T-cell (primary cell): ENCODE measurements around the gene HSDL1. TPM values are rescaled to one million over a fixed set of nuclear protein-coding genes. Genes with fewer than 3 reads are reported as not detected.

Source experiments
- ATAC-seq, 4 experiments: fragments of 200-7000 bp in 3 of 4; fragments of 150-1000 bp in 1 of 4; cut with Tn5 transposase; replicated peaks in 1 of 4; 1 replicate in 3 of 4; 2 replicates in 1 of 4; pipeline ENCODE4 v1.10.0; 2021; ENCODE audit warnings: moderate library complexity in 3 of 4, mild to moderate bottlenecking in 2 of 4, moderate number of reproducible peaks in 1 of 4
- CTCF ChIA-PET, 2 donors: fragments of 300-600 bp; sonication (Branson Sonifier 250); formaldehyde crosslinking; loops; one replicate each; lab custom pipeline; 2022; ENCODE audit warnings: antibody characterized with exemption in 2 of 2; lab: Charles Lee
- POLR2A ChIA-PET, 2 donors: fragments of 300-600 bp; sonication (Branson Sonifier 250); formaldehyde crosslinking; loops; one replicate each; lab custom pipeline; 2022; ENCODE audit warnings: antibody characterized with exemption in 2 of 2; lab: Charles Lee
- DNase-seq, 35 experiments: peaks; one replicate each; pipeline versions ENCODE4 v3.0.0 to v3.0.0-alpha.2; 2013 to 2023
- H3K27ac ChIP-seq: one replicate; pipeline ENCODE4 v1.5.1; 2013; ENCODE audit warnings: low read length
- H3K27me3 ChIP-seq, 2 experiments: replicated peaks in 1 of 2; 1 replicate in 1 of 2; 2 replicates in 1 of 2; pipeline versions ENCODE4 v1.6.1 to v1.7.0; 2013; ENCODE audit warnings: low read length in 1 of 2, mixed read lengths in 1 of 2; ENCODE audit not compliant: control insufficient read depth in 2 of 2, insufficient read depth in 2 of 2; ENCODE audit errors: extremely low read depth in 1 of 2
- H3K36me3 ChIP-seq, 2 donors: 1 replicate in 1 of 2; 2 replicates in 1 of 2; pipeline versions ENCODE4 v1.6.1 to v1.7.0; 2013; ENCODE audit warnings: low read length in 1 of 2; ENCODE audit not compliant: control insufficient read depth in 2 of 2, insufficient read depth in 1 of 2; ENCODE audit errors: extremely low read depth in 1 of 2
- H3K4me1 ChIP-seq, 2 experiments: 1 replicate in 1 of 2; 2 replicates in 1 of 2; pipeline versions ENCODE4 v1.6.1 to v1.7.0; 2013; ENCODE audit warnings: low read length in 2 of 2, mixed read lengths in 1 of 2; ENCODE audit not compliant: insufficient read depth in 2 of 2, control insufficient read depth in 1 of 2; ENCODE audit errors: extremely low read depth in 1 of 2
- H3K4me3 ChIP-seq, 2 donors: 1 replicate in 1 of 2; 2 replicates in 1 of 2; pipeline versions ENCODE4 v1.5.1 to v1.7.0; 2013; ENCODE audit warnings: mild to moderate bottlenecking in 2 of 2, low read length in 1 of 2, moderate library complexity in 1 of 2; ENCODE audit not compliant: control insufficient read depth in 1 of 2; ENCODE audit errors: extremely low read depth in 1 of 2
- H3K9me3 ChIP-seq: 2 replicates; pipeline ENCODE4 v1.7.0; 2013
- H3K27ac Mint-ChIP-seq, 2 donors: one replicate each; pipeline ENCODE4 v1.8.0; 2020 to 2021; ENCODE audit warnings: mild to moderate bottlenecking in 2 of 2, mixed read lengths in 2 of 2
- H3K27me3 Mint-ChIP-seq, 2 donors: one replicate each; pipeline ENCODE4 v1.8.0; 2021 to 2022; ENCODE audit warnings: mixed read lengths in 2 of 2
- H3K36me3 Mint-ChIP-seq: one replicate; pipeline ENCODE4 v1.8.0; 2021; ENCODE audit warnings: mixed read lengths
- H3K4me1 Mint-ChIP-seq, 3 donors: one replicate each; pipeline ENCODE4 v1.8.0; 2020 to 2022; ENCODE audit warnings: mixed read lengths in 3 of 3, mild to moderate bottlenecking in 1 of 3
- H3K4me3 Mint-ChIP-seq, 3 donors: one replicate each; pipeline ENCODE4 v1.8.0; 2020 to 2022; ENCODE audit warnings: mild to moderate bottlenecking in 3 of 3, mixed read lengths in 3 of 3, moderate library complexity in 3 of 3
- H3K9me3 Mint-ChIP-seq, 3 donors: one replicate each; pipeline ENCODE4 v1.8.0; 2020 to 2022; ENCODE audit warnings: mixed read lengths in 3 of 3
- WGBS: methylation state at CpG from one replicate; pipeline ENCODE4 v1.1.5; 2013; ENCODE audit warnings: missing lambda C conversion rate; ENCODE audit not compliant: insufficient coverage; 5-methylcytosine and 5-hydroxymethylcytosine counted together
- total RNA-seq, 35 experiments: library from RNA in 6 of 35; stranded (reverse) in 6 of 35; fragments of 120-200 nt in 1 of 35; gene quantifications; one replicate each; pipeline versions ENCODE4 v1.2.1 to v1.2.4 and lab custom pipeline; 2013 to 2026

HSDL1 gene
- total RNA-seq, 5 donors from 2014 or later (not counting 1 experiment from before 2014, with no cell fraction given) = 11.9 to 23.5 (median 20.4) TPM

DNA sequence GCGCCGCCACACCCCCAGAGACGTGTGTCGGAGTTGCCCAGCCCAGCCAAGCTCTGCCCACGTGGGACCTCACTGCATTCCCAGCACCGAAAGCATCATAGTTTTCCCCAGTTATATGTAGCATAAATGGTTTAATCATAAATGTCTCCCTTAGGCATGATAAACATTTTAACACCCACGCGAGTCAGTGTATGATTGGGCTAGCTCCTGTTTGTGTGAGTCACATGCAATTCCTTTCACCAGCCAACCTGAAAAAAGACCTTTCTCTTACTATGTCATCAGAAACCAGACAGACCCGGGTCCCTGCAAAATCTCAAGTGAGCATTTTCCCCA, 32.7 kb upstream of the HSDL1 start:
- CTCF ChIA-PET = interaction anchor here in 1 of 2 donors (0.6 kb wide), 1 partner anchor 92 kb away, joined by 8 read pairs; no protein-coding TSS in a partner anchor
- peak overlapping the region in 1 of 2 donors; percentile 30 for H3K27ac Mint-ChIP-seq
- peaks cover 14 to 44% of the 10 kb centered on the region in 2 donors for H3K36me3 ChIP-seq
- H3K9me3 ChIP-seq = no peaks in the 10 kb centered on the region
- peaks cover 5 to 7% (median 5%) of the 10 kb centered on the region in 3 donors for H3K4me1 Mint-ChIP-seq
- peaks cover 0 to under 1% of the 10 kb centered on the region in 2 experiments for H3K27me3 ChIP-seq
- H3K4me3 ChIP-seq = no peak overlapping the region
- WGBS = 60% methylated on average over 2 of the region's 9 CpGs
- peaks cover 10% of the 10 kb centered on the region for H3K36me3 Mint-ChIP-seq
- no peaks in the 10 kb centered on the region for H3K9me3 Mint-ChIP-seq
- POLR2A ChIA-PET = no interaction called here
- ATAC-seq (no peak), DNase-seq (no peak)
- H3K27me3 Mint-ChIP-seq = peaks cover 0 to 2% of the 10 kb centered on the region in 2 donors
- H3K4me1 ChIP-seq = peaks cover 0 to 4% of the 10 kb centered on the region in 2 experiments
- no peak overlapping the region for H3K27ac ChIP-seq
- no peak overlapping the region for H3K4me3 Mint-ChIP-seq

DNA sequence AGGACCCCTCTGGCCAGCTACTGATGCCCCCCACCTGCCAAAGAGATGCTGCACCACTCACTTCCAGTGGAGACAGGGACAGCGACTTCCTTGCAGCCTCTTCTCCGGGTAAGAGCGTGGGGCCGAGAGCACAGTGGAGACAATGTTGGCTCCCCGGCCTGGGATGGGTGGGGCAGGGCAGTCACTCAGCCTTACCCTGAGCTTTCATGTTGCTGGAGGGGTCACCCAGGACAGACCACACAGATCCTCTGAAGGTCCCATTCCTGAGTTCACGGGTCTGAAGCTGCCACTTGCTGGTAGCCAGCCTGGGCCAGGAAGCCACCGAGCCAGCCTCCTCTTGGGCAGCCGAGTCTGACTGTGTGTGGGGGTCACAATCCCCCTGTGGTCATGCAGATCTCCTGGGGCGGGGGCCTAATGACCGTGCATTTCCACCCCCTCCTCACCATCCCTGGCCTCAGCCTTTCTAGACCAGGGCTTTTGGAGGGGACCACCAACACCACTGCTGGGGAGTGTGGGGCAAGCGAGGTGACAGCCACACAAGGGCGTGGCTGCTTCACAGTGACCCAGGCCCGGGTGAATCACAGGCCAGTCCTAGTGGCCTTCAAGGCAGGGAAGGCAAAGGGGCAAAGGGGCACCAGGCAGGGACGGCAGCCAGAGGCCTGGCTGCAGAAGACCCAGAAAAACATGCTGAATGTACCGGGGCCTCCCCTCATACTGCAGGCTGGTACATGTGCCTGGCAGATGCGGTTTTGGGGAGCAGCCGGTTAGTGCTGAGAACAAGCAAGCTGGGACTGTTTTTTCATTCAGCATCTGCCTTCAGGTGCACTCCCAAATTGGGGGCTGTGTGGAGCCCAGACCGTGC, 31.4 kb upstream of the HSDL1 start:
- peaks cover 8% of the 10 kb centered on the region for H3K36me3 Mint-ChIP-seq
- CTCF ChIA-PET = interaction anchor here in 1 of 2 donors (0.5 to 1.0 kb wide), 2 partner anchors 92 to 361 kb away, joined by 4 to 7 read pairs; no protein-coding TSS in a partner anchor
- H3K4me3 ChIP-seq = no peak overlapping the region
- peaks cover 5 to 7% (median 5%) of the 10 kb centered on the region in 3 donors for H3K4me1 Mint-ChIP-seq
- H3K27me3 ChIP-seq = peaks cover 0 to 13% of the 10 kb centered on the region in 2 experiments
- WGBS = 90% methylated on average over 13 of the region's 18 CpGs
- H3K4me3 Mint-ChIP-seq = no peak overlapping the region
- peaks cover 0 to 7% of the 10 kb centered on the region in 2 donors for H3K27me3 Mint-ChIP-seq
- no peaks in the 10 kb centered on the region for H3K9me3 Mint-ChIP-seq
- peaks cover 8 to 31% of the 10 kb centered on the region in 2 donors for H3K36me3 ChIP-seq
- H3K27ac ChIP-seq = no peak overlapping the region
- H3K9me3 ChIP-seq = no peaks in the 10 kb centered on the region
- no peak overlapping the region for H3K27ac Mint-ChIP-seq
- POLR2A ChIA-PET = no interaction called here
- no peak for DNase-seq
- H3K4me1 ChIP-seq = peaks cover 0 to 4% of the 10 kb centered on the region in 2 experiments
- no peak for ATAC-seq

DNA sequence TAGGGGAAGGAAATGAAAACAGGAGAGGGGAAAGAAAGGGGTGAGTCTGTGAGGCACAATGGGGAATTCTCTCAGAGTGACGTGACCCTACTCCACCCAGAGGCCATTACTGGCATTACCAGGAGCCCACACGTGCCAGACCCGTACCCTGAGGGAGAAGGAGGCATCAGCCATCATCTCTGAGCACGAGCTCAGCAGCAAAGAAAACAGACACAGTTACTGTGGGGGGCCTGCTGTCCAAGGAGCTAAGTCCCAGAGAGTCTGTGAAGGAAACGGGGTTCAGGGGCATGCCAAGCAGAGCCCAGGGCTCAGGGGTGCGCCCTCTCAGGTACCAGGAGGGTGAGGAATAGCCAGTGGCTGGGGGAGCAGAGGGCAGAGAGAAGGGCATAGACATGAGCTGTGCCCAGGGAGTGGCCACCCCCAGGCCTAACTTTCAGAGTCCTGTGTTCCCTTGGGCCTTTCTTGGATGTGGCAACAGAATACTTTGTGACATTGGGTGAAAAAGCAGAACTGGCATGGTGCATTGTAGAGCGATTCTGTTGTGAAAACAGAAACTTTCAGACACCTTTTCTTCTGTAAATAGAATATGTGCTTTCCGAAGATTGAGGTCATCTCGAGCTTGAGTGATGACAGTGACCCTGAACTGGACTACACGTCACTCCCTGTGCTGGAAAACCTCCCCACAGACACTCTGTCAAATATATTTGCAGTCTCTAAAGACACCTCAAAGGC, 30.5 kb upstream of the HSDL1 start:
- H3K9me3 Mint-ChIP-seq = no peaks in the 10 kb centered on the region
- DNase-seq (peak in 27 of 35 experiments; percentile 20 to 67 (median 41)), ATAC-seq (peak; percentile 78 to 92 (median 88))
- Histone ChIP-seq H3K27me3 (peaks cover 0 to 19% of the 10 kb centered on the region in 2 experiments), H3K9me3 (no peaks in the 10 kb centered on the region), H3K4me1 (peaks cover 0 to 4% of the 10 kb centered on the region in 2 experiments), H3K4me3 (no peak overlapping the region), H3K36me3 (peaks cover 8 to 23% of the 10 kb centered on the region in 2 donors), H3K27ac (no peak overlapping the region)
- ChIA-PET POLR2A (no interaction called here), CTCF (interaction anchor here (0.5 to 1.2 kb wide), 4 partner anchors 11 to 360 kb away, joined by 3 to 7 read pairs (median 4); partner anchors contain the start of gene TAF1C (in 1 of the 2))
- peaks cover 5% of the 10 kb centered on the region for H3K36me3 Mint-ChIP-seq
- H3K4me3 Mint-ChIP-seq = no peak overlapping the region
- 50% methylated on average over 6 of the region's 10 CpGs for WGBS
- H3K27ac Mint-ChIP-seq = no peak overlapping the region
- H3K4me1 Mint-ChIP-seq = peaks cover 5 to 7% (median 5%) of the 10 kb centered on the region in 3 donors
- H3K27me3 Mint-ChIP-seq = peaks cover 0 to 9% of the 10 kb centered on the region in 2 donors

DNA sequence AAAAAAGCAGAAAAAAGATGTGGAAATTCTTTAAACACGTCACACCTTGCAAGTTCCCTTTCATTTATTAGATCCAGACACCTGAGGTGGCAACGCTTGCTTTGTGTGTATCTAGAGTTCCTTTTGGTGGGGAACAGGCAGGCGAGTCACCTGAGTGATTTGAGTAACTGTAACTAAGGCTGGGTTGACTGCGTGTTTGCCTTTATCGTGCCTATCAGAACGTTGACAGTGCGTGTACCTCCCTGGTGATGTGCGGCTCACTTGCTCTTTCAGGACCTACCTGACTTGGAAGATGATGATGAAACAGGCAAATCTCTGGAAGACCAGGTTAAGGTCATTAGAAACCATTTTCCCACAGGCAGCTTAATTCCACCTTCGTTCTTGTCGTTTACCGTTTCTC, 29.4 kb upstream of the HSDL1 start:
- Histone ChIP-seq H3K36me3 (peaks cover 4 to 15% of the 10 kb centered on the region in 2 donors), H3K4me1 (peaks cover 0 to 4% of the 10 kb centered on the region in 2 experiments), H3K9me3 (no peaks in the 10 kb centered on the region), H3K27me3 (peaks cover 0 to 30% of the 10 kb centered on the region in 2 experiments), H3K4me3 (no peak overlapping the region), H3K27ac (no peak overlapping the region)
- DNase-seq = no peak
- ChIA-PET CTCF (no interaction called here), POLR2A (no interaction called here)
- no peak for ATAC-seq
- Mint-ChIP-seq H3K4me1 (peaks cover 5 to 7% (median 5%) of the 10 kb centered on the region in 3 donors), H3K36me3 (peaks cover 5% of the 10 kb centered on the region), H3K27ac (no peak overlapping the region), H3K27me3 (peaks cover 7 to 17% of the 10 kb centered on the region in 2 donors), H3K4me3 (no peak overlapping the region), H3K9me3 (no peaks in the 10 kb centered on the region)
- 77% methylated on average over 4 of the region's 11 CpGs for WGBS

DNA sequence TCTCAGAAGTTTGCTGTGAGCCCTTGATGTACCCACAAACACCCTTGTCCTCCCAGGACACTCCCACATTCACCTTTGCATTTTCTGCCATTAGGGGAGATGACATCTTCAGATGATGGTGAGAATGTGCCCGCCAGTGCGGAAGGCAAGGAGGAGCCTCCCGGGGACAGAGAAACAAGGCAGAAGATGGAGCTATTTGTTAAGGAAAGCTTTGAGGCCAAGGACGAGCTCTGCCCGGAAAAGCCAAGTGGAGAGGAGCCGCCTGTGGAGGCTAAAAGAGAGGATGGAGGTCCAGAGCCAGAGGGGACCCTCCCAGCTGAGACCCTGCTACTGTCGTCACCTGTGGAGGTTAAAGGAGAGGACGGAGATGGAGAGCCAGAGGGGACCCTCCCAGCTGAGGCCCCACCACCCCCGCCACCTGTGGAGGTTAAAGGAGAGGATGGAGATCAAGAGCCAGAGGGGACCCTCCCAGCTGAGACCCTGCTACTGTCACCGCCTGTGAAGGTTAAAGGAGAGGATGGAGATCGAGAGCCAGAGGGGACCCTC, 24.9 kb upstream of the HSDL1 start:
- H3K4me1 Mint-ChIP-seq = peaks cover 0 to under 1% (median 0%) of the 10 kb centered on the region in 3 donors
- no peaks in the 10 kb centered on the region for H3K36me3 Mint-ChIP-seq
- CTCF ChIA-PET = no interaction called here
- no peaks in the 10 kb centered on the region for H3K4me1 ChIP-seq
- POLR2A ChIA-PET = no interaction called here
- H3K9me3 Mint-ChIP-seq = no peaks in the 10 kb centered on the region
- ATAC-seq (no peak), DNase-seq (no peak)
- no peaks in the 10 kb centered on the region for H3K36me3 ChIP-seq
- no peaks in the 10 kb centered on the region for H3K9me3 ChIP-seq
- H3K4me3 ChIP-seq = no peak overlapping the region
- peaks cover 11 to 32% of the 10 kb centered on the region in 2 donors for H3K27me3 Mint-ChIP-seq
- 90% methylated on average over 8 of the region's 11 CpGs for WGBS
- H3K27ac Mint-ChIP-seq = no peak overlapping the region
- H3K27ac ChIP-seq = no peak overlapping the region
- peaks cover 0 to 63% of the 10 kb centered on the region in 2 experiments for H3K27me3 ChIP-seq
- no peak overlapping the region for H3K4me3 Mint-ChIP-seq
